ENCODE measurements around the gene ANXA6.
"Not testable (repeated sequence)": the region's sequence is repeated elsewhere in the genome, so short reads cannot be mapped to it uniquely, and the experiment has no call there.

ANXA6 gene

GRCh38 chr5:151180291-151180690 lies 22.7 kb upstream of the ANXA6 start:
- Histone ChIP-seq H3K4me1 (ENCODE audit: low read length) (peaks cover 17% of the 10 kb centered on the region), H3K9me3 (ENCODE audit: insufficient read depth, low read length) (no peaks in the 10 kb centered on the region), H2AFZ (ENCODE audit: low read depth, low read length) (no peak overlapping the region), H3K36me3 (replicated peaks; ENCODE audit: low read depth, low read length) (peaks cover 11% of the 10 kb centered on the region), H4K20me1 (ENCODE audit: insufficient read depth, low read length) (no peaks in the 10 kb centered on the region), H3K27me3 (ENCODE audit: low read depth, low read length) (no peaks in the 10 kb centered on the region), H3K27ac (ENCODE audit: low read length) (no peak overlapping the region), H3K79me2 (ENCODE audit: low read length) (no peaks in the 10 kb centered on the region), H3K9ac (ENCODE audit: low read length) (no peak overlapping the region), H3K4me3 (ENCODE audit: low read length) (no peak overlapping the region), H3K4me2 (ENCODE audit: low read length) (no peak overlapping the region)
- TF ChIP-seq EZH2phosphoT487 (IDR thresholded peaks at IDR 0.05; ENCODE audit: low read depth): no peak
- TF ChIP-seq CTCF (IDR thresholded peaks at IDR 0.05; ENCODE audit: low read depth, low read length): no peak

GRCh38 chr5:151179489-151179840 lies 21.9 kb upstream of the ANXA6 start:
- no peak overlapping the region for H3K4me2 ChIP-seq (ENCODE audit: low read length)
- TF ChIP-seq CTCF (IDR thresholded peaks at IDR 0.05; ENCODE audit: low read depth, low read length) (no peak), EZH2phosphoT487 (IDR thresholded peaks at IDR 0.05; ENCODE audit: low read depth) (no peak)
- no peaks in the 10 kb centered on the region for H3K9me3 ChIP-seq (ENCODE audit: insufficient read depth, low read length)
- no peak overlapping the region for H3K9ac ChIP-seq (ENCODE audit: low read length)
- H3K79me2 ChIP-seq (ENCODE audit: low read length): no peaks in the 10 kb centered on the region
- H3K27ac ChIP-seq (ENCODE audit: low read length): no peak overlapping the region
- H3K4me3 ChIP-seq (ENCODE audit: low read length): no peak overlapping the region
- no peak overlapping the region for H2AFZ ChIP-seq (ENCODE audit: low read depth, low read length)
- H4K20me1 ChIP-seq (ENCODE audit: insufficient read depth, low read length): no peaks in the 10 kb centered on the region
- peaks cover 17% of the 10 kb centered on the region for H3K4me1 ChIP-seq (ENCODE audit: low read length)
- H3K36me3 ChIP-seq (replicated peaks; ENCODE audit: low read depth, low read length): peaks cover 10% of the 10 kb centered on the region
- H3K27me3 ChIP-seq (ENCODE audit: low read depth, low read length): no peaks in the 10 kb centered on the region

- no peaks in the 10 kb centered on the region for H3K79me2 ChIP-seq (ENCODE audit: low read length)
- peak overlapping the region; percentile 40 for H3K4me2 ChIP-seq (ENCODE audit: low read length)
- no peaks in the 10 kb centered on the region for H3K27me3 ChIP-seq (ENCODE audit: low read depth, low read length)
- H3K4me3 ChIP-seq (ENCODE audit: low read length): no peak overlapping the region
- H3K4me1 ChIP-seq (ENCODE audit: low read length): peaks cover 17% of the 10 kb centered on the region
- H3K36me3 ChIP-seq (replicated peaks; ENCODE audit: low read depth, low read length): peaks cover 6% of the 10 kb centered on the region
- peak overlapping the region; percentile 1 for H3K27ac ChIP-seq (ENCODE audit: low read length)
- no peak overlapping the region for H3K9ac ChIP-seq (ENCODE audit: low read length)
- no peaks in the 10 kb centered on the region for H3K9me3 ChIP-seq (ENCODE audit: insufficient read depth, low read length)
- TF ChIP-seq CTCF (IDR thresholded peaks at IDR 0.05; ENCODE audit: low read depth, low read length) (no peak), EZH2phosphoT487 (IDR thresholded peaks at IDR 0.05; ENCODE audit: low read depth) (no peak)
- H2AFZ ChIP-seq (ENCODE audit: low read depth, low read length): no peak overlapping the region
- H4K20me1 ChIP-seq (ENCODE audit: insufficient read depth, low read length): no peaks in the 10 kb centered on the region
Measured at GRCh38 chr5:151178777-151179488, 21.4 kb upstream of the ANXA6 start.

- H3K36me3 ChIP-seq (replicated peaks; ENCODE audit: low read depth, low read length): peaks cover 6% of the 10 kb centered on the region
Measured at GRCh38 chr5:151178372-151178771, 20.8 kb upstream of the ANXA6 start.

GRCh38 chr5:151176268-151176667 lies 18.7 kb upstream of the ANXA6 start:
- not testable (repeated sequence) for H3K36me3 ChIP-seq (replicated peaks; ENCODE audit: low read depth, low read length); H3K4me2 ChIP-seq (ENCODE audit: low read length); H3K9me3 ChIP-seq (ENCODE audit: insufficient read depth, low read length); H3K4me3 ChIP-seq (ENCODE audit: low read length); H2AFZ ChIP-seq (ENCODE audit: low read depth, low read length); H3K79me2 ChIP-seq (ENCODE audit: low read length); H3K27me3 ChIP-seq (ENCODE audit: low read depth, low read length); H3K9ac ChIP-seq (ENCODE audit: low read length); H4K20me1 ChIP-seq (ENCODE audit: insufficient read depth, low read length); H3K27ac ChIP-seq (ENCODE audit: low read length)
- peaks cover 17% of the 10 kb centered on the region for H3K4me1 ChIP-seq (ENCODE audit: low read length)

More at GRCh38 chr5:151178372-151178771, 20.8 kb upstream of the ANXA6 start:
- Histone ChIP-seq H4K20me1 (ENCODE audit: insufficient read depth, low read length) (no peaks in the 10 kb centered on the region), H3K79me2 (ENCODE audit: low read length) (no peaks in the 10 kb centered on the region), H3K4me1 (ENCODE audit: low read length) (peaks cover 17% of the 10 kb centered on the region), H3K9ac (ENCODE audit: low read length) (no peak overlapping the region), H3K9me3 (ENCODE audit: insufficient read depth, low read length) (no peaks in the 10 kb centered on the region), H3K4me2 (ENCODE audit: low read length) (peak overlapping the region; percentile 40), H3K4me3 (ENCODE audit: low read length) (no peak overlapping the region), H3K27ac (ENCODE audit: low read length) (peak overlapping the region; percentile 1), H2AFZ (ENCODE audit: low read depth, low read length) (no peak overlapping the region), H3K27me3 (ENCODE audit: low read depth, low read length) (no peaks in the 10 kb centered on the region)
- TF ChIP-seq CTCF (IDR thresholded peaks at IDR 0.05; ENCODE audit: low read depth, low read length) (no peak), EZH2phosphoT487 (IDR thresholded peaks at IDR 0.05; ENCODE audit: low read depth) (no peak)

Measured in OCI-LY3 (cell line).